GM12878 (cell line): ENCODE data around the gene TUBGCP3. TPM values are rescaled to one million over a fixed set of nuclear protein-coding genes. Genes with fewer than 3 reads are reported as not detected.

Experiments used
- ATAC-seq: fragments of 200-7000 bp; cut with Tn5 transposase; 3 replicates; pipeline ENCODE4 v1.9.1; 2020; ENCODE audit warnings: mild to moderate bottlenecking, moderate library complexity
- BruUV-seq: library from RNA; stranded (reverse); fragments of 400-500 nt; replicated peaks from 2 replicates; lab custom pipeline; 2021; lab: Mats Ljungman, UMichigan
- CTCF ChIA-PET: fragments of 300-600 bp; sonication (Branson Sonifier 250); formaldehyde crosslinking; extraction: SDS; loops from one replicate; lab custom pipeline; 2021; ENCODE audit warnings: inconsistent platforms; lab: Yijun Ruan, JAX
- POLR2A ChIA-PET: fragments of 350-600 bp; formaldehyde crosslinking; extraction: SDS; loops from one replicate; lab custom pipeline; 2021; ENCODE audit warnings: inconsistent platforms; lab: Charles Lee
- RAD21 ChIA-PET: fragments of 300-600 bp; sonication (Branson Sonifier 250); formaldehyde crosslinking; loops from one replicate; lab custom pipeline; 2023; ENCODE audit warnings: antibody characterized with exemption; ENCODE audit not compliant: unreplicated experiment; lab: Charles Lee
- SMC1A ChIA-PET: fragments of 300-600 bp; sonication (Branson Sonifier 250); formaldehyde crosslinking; loops from one replicate; lab custom pipeline; 2023; ENCODE audit not compliant: unreplicated experiment, uncharacterized antibody; lab: Charles Lee
- DNase-seq: peaks from one replicate; pipeline ENCODE4 v3.0.0-alpha.2; 2011; ENCODE audit warnings: low read depth, low spot score
- FAIRE-seq: peaks from 3 replicates; lab custom pipeline; 2011; peaks lifted over from hg19 to GRCh38; lab: Jason Lieb, UNC
- H2AFZ ChIP-seq: 2 replicates; pipeline ENCODE4 v1.6.0; 2011; ENCODE audit warnings: low read depth, low read length, control low read depth; ENCODE audit not compliant: control insufficient read depth
- H3K27ac ChIP-seq: 2 replicates; pipeline ENCODE4 v1.5.1; 2011; ENCODE audit warnings: control low read depth; ENCODE audit not compliant: control insufficient read depth, insufficient read depth
- H3K27me3 ChIP-seq, 2 experiments: replicated peaks in 1 of 2; 2 replicates each; pipeline versions ENCODE4 v1.6.0 to v1.6.1; 2011; ENCODE audit warnings: low read length in 1 of 2; ENCODE audit not compliant: control insufficient read depth in 2 of 2, insufficient read depth in 2 of 2
- H3K36me3 ChIP-seq, 2 experiments: 2 replicates each; pipeline ENCODE4 v1.5.1; 2011; ENCODE audit warnings: low read length in 1 of 2; ENCODE audit not compliant: control insufficient read depth in 2 of 2, insufficient read depth in 2 of 2
- H3K4me1 ChIP-seq: 2 replicates; pipeline ENCODE4 v1.6.1; 2011; ENCODE audit warnings: mild to moderate bottlenecking, low read length, moderate library complexity, mixed read lengths; ENCODE audit not compliant: control insufficient read depth, insufficient read depth
- H3K4me2 ChIP-seq: 2 replicates; pipeline ENCODE4 v1.6.0; 2011; ENCODE audit warnings: control low read depth; ENCODE audit not compliant: control insufficient read depth, insufficient read depth
- H3K4me3 ChIP-seq: fragments of 200-600 bp; sonication (generic); 2 replicates; pipeline ENCODE4 v1.5.1; 2016
- H3K79me2 ChIP-seq: 2 replicates; pipeline ENCODE4 v1.6.0; 2011; ENCODE audit warnings: low read length; ENCODE audit not compliant: control insufficient read depth, insufficient read depth
- H3K9ac ChIP-seq: 2 replicates; pipeline ENCODE4 v1.8.0; 2011; ENCODE audit warnings: low read length, control low read depth, mixed read lengths; ENCODE audit not compliant: control insufficient read depth, insufficient read depth
- H3K9me3 ChIP-seq: replicated peaks from 3 replicates; pipeline ENCODE4 v1.5.1; 2011; ENCODE audit warnings: mild to moderate bottlenecking, low read length; ENCODE audit not compliant: control insufficient read depth, insufficient read depth
- H4K20me1 ChIP-seq: 2 replicates; pipeline ENCODE4 v1.6.0; 2011; ENCODE audit not compliant: control insufficient read depth, insufficient read depth
- ASH2L ChIP-seq: fragments of 300-600, 200-600 bp; sonication (generic); IDR thresholded peaks from 2 replicates; pipeline ENCODE4 v1.6.1; 2017; ENCODE audit warnings: low read depth, mild to moderate bottlenecking, borderline replicate concordance
- CHD1 ChIP-seq: IDR thresholded peaks from 2 replicates; pipeline ENCODE4 v1.6.1; 2012; ENCODE audit warnings: low read depth, low read length, improper control_type of control experiment
- CREM ChIP-seq: IDR thresholded peaks from 2 replicates; pipeline ENCODE4 v1.6.1; 2014; ENCODE audit warnings: antibody characterized with exemption, low read depth
- FOXM1 ChIP-seq: IDR thresholded peaks from 2 replicates; pipeline ENCODE4 v1.6.1; 2012; ENCODE audit warnings: low read depth, mild to moderate bottlenecking, inconsistent platforms, low read length, moderate library complexity
- IKZF1 ChIP-seq: fragments of 450-650 bp; conservative IDR thresholded peaks from 2 replicates; pipeline ENCODE4 v1.6.1; 2017; ENCODE audit warnings: antibody characterized with exemption, mild to moderate bottlenecking
- NFYA ChIP-seq: IDR thresholded peaks from 2 replicates; pipeline ENCODE4 v1.6.1; 2011; ENCODE audit warnings: low read depth, mild to moderate bottlenecking, low read length, improper control_type of control experiment, borderline replicate concordance
- RAD21 ChIP-seq: IDR thresholded peaks from 2 replicates; pipeline ENCODE4 v1.6.1; 2011; ENCODE audit warnings: mild to moderate bottlenecking, low read depth, low read length, moderate library complexity; ENCODE audit not compliant: insufficient read depth
- SMAD1 ChIP-seq: fragments of 450-650 bp; IDR thresholded peaks from 2 replicates; pipeline ENCODE4 v1.6.1; 2018; ENCODE audit warnings: mild to moderate bottlenecking, low read depth; ENCODE audit not compliant: partially characterized antibody
- SMARCA5 ChIP-seq: fragments of 450-650 bp; IDR thresholded peaks from 2 replicates; pipeline ENCODE4 v1.6.1; 2017; ENCODE audit warnings: mild to moderate bottlenecking
- WGBS: methylation state at CpG from one replicate; pipeline ENCODE4 v1.1.6; 2016; ENCODE audit warnings: low lambda C conversion rate; ENCODE audit not compliant: insufficient replicate concordance, insufficient coverage; ENCODE audit errors: missing lambda C conversion rate; 5-methylcytosine and 5-hydroxymethylcytosine counted together
- in situ Hi-C: fragments of 300-500 bp; cut with MboI; formaldehyde crosslinking; loops from 9 replicates; pipeline ENCODE4 v1.14.3; 2018; ENCODE audit warnings: mixed read lengths
- intact Hi-C: fragments of 100-400 bp; cut with micrococcal nuclease; formaldehyde crosslinking; loops from one replicate; pipeline ENCODE4 v1.14.2; 2022; ENCODE audit not compliant: unreplicated experiment
- polyA plus RNA-seq, 11 experiments: library from polyadenylated mRNA; depleted of rRNA in 4 of 11; unstranded in 6 of 11; stranded (reverse) in 5 of 11; fragments of >200 nt; fragmentation: Nextera tagmentation in 4 of 11; fragmentation: Illumina TruSeq in 1 of 11; extraction: Ambion mirVana in 4 of 11; extraction: Trizol in 1 of 11; gene quantifications; 1 replicate in 1 of 11; 2 replicates in 10 of 11; pipeline versions ENCODE4 v1.2.1 to v1.2.3, GENCODE V29; 2011 to 2016; ENCODE audit warnings: inconsistent platforms in 2 of 11, missing spikeins in 2 of 11, low read depth in 1 of 11
- total RNA-seq, 4 experiments: library from RNA; depleted of rRNA in 3 of 4; stranded (reverse); fragments of >200 nt in 3 of 4; fragmentation: Illumina TruSeq in 1 of 4; extraction: Trizol in 1 of 4; gene quantifications; 2 replicates each; pipeline versions ENCODE4 v1.2.1 to v1.2.3, GENCODE V29; 2013 to 2021
- TF ChIP-seq, protein P1 (sequence below): fragments of 450-650 bp; conservative IDR thresholded peaks from 2 replicates; pipeline ENCODE4 v1.6.1; 2017; ENCODE audit warnings: mild to moderate bottlenecking, moderate library complexity
- TF ChIP-seq, protein P2 (sequence below): fragments of 150-350 bp; IDR thresholded peaks from 2 replicates; pipeline ENCODE4 v1.6.1; 2014; ENCODE audit warnings: mild to moderate bottlenecking, low read depth, low read length
- TF ChIP-seq, protein P3 (sequence below): fragments of 450-650 bp; IDR thresholded peaks from 2 replicates; pipeline ENCODE4 v1.6.1; 2014; ENCODE audit warnings: mild to moderate bottlenecking

The TUBGCP3 gene
- total and polyA plus RNA-seq, 10 of the 15 experiments (the other 5 are each of a cell fraction or from before 2014, with no cell fraction given): 4.0 to 34.0 (median 22.6) TPM

DNA sequence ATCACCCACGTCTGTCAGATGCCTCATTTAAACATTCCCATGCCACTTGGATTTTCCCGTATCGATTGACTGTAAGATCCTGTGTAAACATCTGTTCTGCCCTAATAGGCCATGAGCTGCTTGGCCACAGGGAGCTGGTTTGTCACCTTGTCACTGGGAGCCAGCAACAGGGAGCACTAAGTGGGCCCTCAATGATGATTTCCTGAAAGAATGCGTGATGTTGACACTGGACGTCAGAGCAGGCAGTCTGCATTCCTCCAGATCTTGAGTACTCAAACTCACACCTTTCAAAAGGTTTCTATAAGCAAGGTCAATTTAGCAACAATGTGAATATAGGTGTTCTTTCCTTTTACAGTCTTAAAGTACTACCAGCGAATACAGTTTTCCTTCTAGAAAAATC is 78.8 kb downstream of the TUBGCP3 start:
- FAIRE-seq: no peak
- no peak overlapping the region for H3K27ac ChIP-seq
- DNase-seq: no peak
- CTCF ChIA-PET: no interaction called here
- no TSS peak for BruUV-seq
- H3K79me2 ChIP-seq: no peaks in the 10 kb centered on the region
- H2AFZ ChIP-seq: no peak overlapping the region
- SMC1A ChIA-PET: no interaction called here
- no peaks in the 10 kb centered on the region for H3K9me3 ChIP-seq
- POLR2A ChIA-PET: no interaction called here
- in situ Hi-C loops: no loop called here
- H3K27me3 ChIP-seq: no peaks in the 10 kb centered on the region
- H3K4me3 ChIP-seq: no peak overlapping the region
- H3K4me2 ChIP-seq: no peak overlapping the region
- TF ChIP-seq, protein P1, sequence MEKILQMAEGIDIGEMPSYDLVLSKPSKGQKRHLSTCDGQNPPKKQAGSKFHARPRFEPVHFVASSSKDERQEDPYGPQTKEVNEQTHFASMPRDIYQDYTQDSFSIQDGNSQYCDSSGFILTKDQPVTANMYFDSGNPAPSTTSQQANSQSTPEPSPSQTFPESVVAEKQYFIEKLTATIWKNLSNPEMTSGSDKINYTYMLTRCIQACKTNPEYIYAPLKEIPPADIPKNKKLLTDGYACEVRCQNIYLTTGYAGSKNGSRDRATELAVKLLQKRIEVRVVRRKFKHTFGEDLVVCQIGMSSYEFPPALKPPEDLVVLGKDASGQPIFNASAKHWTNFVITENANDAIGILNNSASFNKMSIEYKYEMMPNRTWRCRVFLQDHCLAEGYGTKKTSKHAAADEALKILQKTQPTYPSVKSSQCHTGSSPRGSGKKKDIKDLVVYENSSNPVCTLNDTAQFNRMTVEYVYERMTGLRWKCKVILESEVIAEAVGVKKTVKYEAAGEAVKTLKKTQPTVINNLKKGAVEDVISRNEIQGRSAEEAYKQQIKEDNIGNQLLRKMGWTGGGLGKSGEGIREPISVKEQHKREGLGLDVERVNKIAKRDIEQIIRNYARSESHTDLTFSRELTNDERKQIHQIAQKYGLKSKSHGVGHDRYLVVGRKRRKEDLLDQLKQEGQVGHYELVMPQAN: no peak
- TF ChIP-seq SMAD1 (no peak), SMARCA5 (no peak), CHD1 (no peak), ASH2L (no peak), CREM (no peak), IKZF1 (no peak), FOXM1 (no peak), NFYA (no peak), RAD21 (no peak)
- TF ChIP-seq, protein P2, sequence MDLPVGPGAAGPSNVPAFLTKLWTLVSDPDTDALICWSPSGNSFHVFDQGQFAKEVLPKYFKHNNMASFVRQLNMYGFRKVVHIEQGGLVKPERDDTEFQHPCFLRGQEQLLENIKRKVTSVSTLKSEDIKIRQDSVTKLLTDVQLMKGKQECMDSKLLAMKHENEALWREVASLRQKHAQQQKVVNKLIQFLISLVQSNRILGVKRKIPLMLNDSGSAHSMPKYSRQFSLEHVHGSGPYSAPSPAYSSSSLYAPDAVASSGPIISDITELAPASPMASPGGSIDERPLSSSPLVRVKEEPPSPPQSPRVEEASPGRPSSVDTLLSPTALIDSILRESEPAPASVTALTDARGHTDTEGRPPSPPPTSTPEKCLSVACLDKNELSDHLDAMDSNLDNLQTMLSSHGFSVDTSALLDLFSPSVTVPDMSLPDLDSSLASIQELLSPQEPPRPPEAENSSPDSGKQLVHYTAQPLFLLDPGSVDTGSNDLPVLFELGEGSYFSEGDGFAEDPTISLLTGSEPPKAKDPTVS: no peak
- TF ChIP-seq, protein P3, sequence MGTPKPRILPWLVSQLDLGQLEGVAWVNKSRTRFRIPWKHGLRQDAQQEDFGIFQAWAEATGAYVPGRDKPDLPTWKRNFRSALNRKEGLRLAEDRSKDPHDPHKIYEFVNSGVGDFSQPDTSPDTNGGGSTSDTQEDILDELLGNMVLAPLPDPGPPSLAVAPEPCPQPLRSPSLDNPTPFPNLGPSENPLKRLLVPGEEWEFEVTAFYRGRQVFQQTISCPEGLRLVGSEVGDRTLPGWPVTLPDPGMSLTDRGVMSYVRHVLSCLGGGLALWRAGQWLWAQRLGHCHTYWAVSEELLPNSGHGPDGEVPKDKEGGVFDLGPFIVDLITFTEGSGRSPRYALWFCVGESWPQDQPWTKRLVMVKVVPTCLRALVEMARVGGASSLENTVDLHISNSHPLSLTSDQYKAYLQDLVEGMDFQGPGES: no peak
- TF ChIP-seq, all 136 proteins: peak for 0
- ATAC-seq: no peak
- RAD21 ChIA-PET: no interaction called here
- no peaks in the 10 kb centered on the region for H4K20me1 ChIP-seq
- H3K9ac ChIP-seq: no peak overlapping the region
- WGBS: 98% methylated on average over 6 of the region's 6 CpGs
- H3K36me3 ChIP-seq: peaks cover 3 to 30% of the 10 kb centered on the region in 2 experiments
- intact Hi-C loops: no loop called here
- no peaks in the 10 kb centered on the region for H3K4me1 ChIP-seq
